Epidermal melanocyte (primary cell): Measurements from ENCODE around the gene PBXIP1.

Experiments used
- DNase-seq: peaks from one replicate; pipeline ENCODE4 v3.0.0; 2011; ENCODE audit warnings: low spot score; ENCODE audit not compliant: insufficient read length

The PBXIP1 gene

GRCh38 chr1:154959426-154959780 is 3.5 kb upstream of the PBXIP1 start:
- no peak for DNase-seq

- DNase-seq = no peak
These were observed 3.0 kb upstream of the PBXIP1 start for GRCh38 chr1:154958681-154959425.

GRCh38 chr1:154958036-154958435 is 2.1 kb upstream of the PBXIP1 start:
- DNase-seq = no peak

GRCh38 chr1:154957091-154957657 is 1.3 kb upstream of the PBXIP1 start:
- no peak for DNase-seq

GRCh38 chr1:154956544-154956941 is 644 bp upstream of the PBXIP1 start:
- DNase-seq = no peak

GRCh38 chr1:154955039-154955717 is 721 bp downstream of the PBXIP1 start:
- no peak for DNase-seq

GRCh38 chr1:154954541-154954940 is 1.4 kb downstream of the PBXIP1 start:
- no peak for DNase-seq

GRCh38 chr1:154953611-154954038 is 2.3 kb downstream of the PBXIP1 start:
- no peak for DNase-seq

- no peak for DNase-seq
These were observed 3.2 kb downstream of the PBXIP1 start for GRCh38 chr1:154952664-154953063.

- no peak for DNase-seq
These were observed 3.8 kb downstream of the PBXIP1 start for GRCh38 chr1:154951901-154952657.

- DNase-seq = no peak
These were observed 7.8 kb downstream of the PBXIP1 start for GRCh38 chr1:154948079-154948478.

- DNase-seq = no peak
These were observed 9.7 kb downstream of the PBXIP1 start for GRCh38 chr1:154945962-154946850.

GRCh38 chr1:154945160-154945961 is 10.5 kb downstream of the PBXIP1 start:
- DNase-seq = no peak

- DNase-seq = no peak
These were observed 11.3 kb downstream of the PBXIP1 start for GRCh38 chr1:154944401-154945159.

GRCh38 chr1:154943649-154944400 is 12.1 kb downstream of the PBXIP1 start:
- DNase-seq = peak; percentile 53

- no peak for DNase-seq
These were observed 14.4 kb downstream of the PBXIP1 start for GRCh38 chr1:154941333-154942013.

GRCh38 chr1:154940651-154941194 is 15.2 kb downstream of the PBXIP1 start:
- DNase-seq = no peak

- DNase-seq = no peak
These were observed 15.7 kb downstream of the PBXIP1 start for GRCh38 chr1:154940213-154940560.
